Caco-2 (cell line): ENCODE measurements around the gene RSBN1. TPM values are rescaled to one million over a fixed set of nuclear protein-coding genes. Genes with fewer than 3 reads are reported as not detected.

Source experiments
- BruUV-seq: library from RNA; stranded (reverse); fragments of 400-500 nt; replicated peaks from 2 replicates; lab custom pipeline; 2021; lab: Mats Ljungman, UMichigan
- CTCF ChIA-PET: fragments of 300-600 bp; sonication (Branson Sonifier 250); formaldehyde crosslinking; loops from one replicate; lab custom pipeline; 2022; ENCODE audit warnings: antibody characterized with exemption; lab: Charles Lee
- POLR2A ChIA-PET: fragments of 300-600 bp; sonication (Branson Sonifier 250); formaldehyde crosslinking; loops from one replicate; lab custom pipeline; 2022; ENCODE audit warnings: antibody characterized with exemption; lab: Charles Lee
- DNase-seq, 2 experiments: peaks; one replicate each; pipeline versions ENCODE4 v3.0.0 to v3.0.0-alpha.2; 2020 to 2022
- H3K27me3 ChIP-seq: replicated peaks from 2 replicates; pipeline ENCODE4 v1.6.0; 2011; ENCODE audit warnings: low read length; ENCODE audit not compliant: control insufficient read depth, insufficient read depth
- H3K36me3 ChIP-seq: 2 replicates; pipeline ENCODE4 v1.5.1; 2011; ENCODE audit warnings: low read length; ENCODE audit not compliant: control insufficient read depth, insufficient read depth
- H3K4me1 ChIP-seq: fragments of 250-450 bp; sonication (Bioruptor Pico); 2 replicates; pipeline ENCODE4 v1.5.1; 2020; ENCODE audit warnings: mild to moderate bottlenecking
- H3K4me3 ChIP-seq: 2 replicates; pipeline ENCODE4 v1.5.1; 2011; ENCODE audit warnings: low read depth, mild to moderate bottlenecking, control low read depth, low read length
- H3K9me3 ChIP-seq: fragments of 250-450 bp; sonication (Bioruptor Pico); 2 replicates; pipeline ENCODE4 v1.5.1; 2020; ENCODE audit warnings: mild to moderate bottlenecking, moderate library complexity
- H3K27ac Mint-ChIP-seq: one replicate; pipeline ENCODE4 v1.8.0; 2022; ENCODE audit warnings: mixed read lengths; ENCODE audit not compliant: unreplicated experiment
- H3K27me3 Mint-ChIP-seq: one replicate; pipeline ENCODE4 v1.8.0; 2022; ENCODE audit warnings: mixed read lengths; ENCODE audit not compliant: insufficient read depth, unreplicated experiment
- H3K36me3 Mint-ChIP-seq: one replicate; pipeline ENCODE4 v1.8.0; 2022; ENCODE audit warnings: mild to moderate bottlenecking, mixed read lengths; ENCODE audit not compliant: insufficient read depth, unreplicated experiment
- H3K4me1 Mint-ChIP-seq: one replicate; pipeline ENCODE4 v1.8.0; 2022; ENCODE audit warnings: low read depth, mixed read lengths; ENCODE audit not compliant: unreplicated experiment
- H3K4me3 Mint-ChIP-seq: one replicate; pipeline ENCODE4 v1.8.0; 2022; ENCODE audit warnings: mild to moderate bottlenecking, moderate library complexity, mixed read lengths; ENCODE audit not compliant: unreplicated experiment
- H3K9me3 Mint-ChIP-seq: one replicate; pipeline ENCODE4 v1.8.0; 2022; ENCODE audit warnings: mixed read lengths; ENCODE audit not compliant: unreplicated experiment
- intact Hi-C: fragments of 100-400 bp; cut with micrococcal nuclease; formaldehyde crosslinking; loops from one replicate; pipeline ENCODE4 v1.10.0; 2022; ENCODE audit not compliant: unreplicated experiment
- total RNA-seq: library from RNA; stranded (reverse); gene quantifications from 2 replicates; pipeline ENCODE4 v1.2.3, GENCODE V29; 2022
- TF ChIP-seq, protein P1 (sequence below), 2 experiments: fragments of 200-600 bp in 1 of 2; IDR thresholded peaks; 1 replicate in 1 of 2; 2 replicates in 1 of 2; pipeline versions ENCODE4 v1.5.1 to v1.8.0; 2011 to 2022; ENCODE audit warnings: antibody characterized with exemption in 1 of 2, control low read depth in 1 of 2, inconsistent platforms in 1 of 2, low read depth in 1 of 2, low read length in 1 of 2, mild to moderate bottlenecking in 1 of 2, moderate library complexity in 1 of 2; ENCODE audit not compliant: insufficient read depth in 1 of 2, severe bottlenecking in 1 of 2, unreplicated experiment in 1 of 2

RSBN1 gene
- total RNA-seq, 1 experiment from 2014 or later = 7.3 TPM

DNA sequence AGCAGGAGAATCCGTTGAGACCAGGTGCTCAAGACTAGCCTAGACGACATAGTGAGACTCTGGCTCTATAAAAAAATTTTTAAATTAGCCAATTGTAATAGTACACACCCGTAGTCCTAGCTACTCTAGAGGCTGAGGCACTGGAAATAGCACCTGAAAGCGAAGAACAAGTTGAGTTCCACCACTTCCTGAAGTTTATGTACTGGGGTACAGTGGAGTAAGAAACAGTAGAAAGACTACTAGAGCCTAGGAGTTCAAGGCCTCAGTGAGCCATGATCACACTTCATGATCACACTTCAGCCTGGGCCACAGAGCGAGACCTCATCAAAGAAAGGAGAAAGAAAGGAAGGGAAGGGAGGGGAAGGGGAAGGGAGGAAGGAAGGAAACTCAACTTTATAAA lies 19.8 kb downstream of the RSBN1 start:
- Mint-ChIP-seq H3K36me3 (peaks cover 21% of the 10 kb centered on the region), H3K27ac (no peak overlapping the region), H3K9me3 (no peaks in the 10 kb centered on the region), H3K4me3 (no peak overlapping the region), H3K27me3 (no peaks in the 10 kb centered on the region), H3K4me1 (peaks cover 17% of the 10 kb centered on the region)
- Histone ChIP-seq H3K4me1 (peaks cover 19% of the 10 kb centered on the region), H3K4me3 (no peak overlapping the region), H3K27me3 (no peaks in the 10 kb centered on the region), H3K36me3 (no peaks in the 10 kb centered on the region; the same call in 1 of the 2 replicates), H3K9me3 (no peaks in the 10 kb centered on the region)
- ChIA-PET CTCF (no interaction called here), POLR2A (no interaction called here)
- intact Hi-C loops = no loop called here
- TF ChIP-seq, protein P1, sequence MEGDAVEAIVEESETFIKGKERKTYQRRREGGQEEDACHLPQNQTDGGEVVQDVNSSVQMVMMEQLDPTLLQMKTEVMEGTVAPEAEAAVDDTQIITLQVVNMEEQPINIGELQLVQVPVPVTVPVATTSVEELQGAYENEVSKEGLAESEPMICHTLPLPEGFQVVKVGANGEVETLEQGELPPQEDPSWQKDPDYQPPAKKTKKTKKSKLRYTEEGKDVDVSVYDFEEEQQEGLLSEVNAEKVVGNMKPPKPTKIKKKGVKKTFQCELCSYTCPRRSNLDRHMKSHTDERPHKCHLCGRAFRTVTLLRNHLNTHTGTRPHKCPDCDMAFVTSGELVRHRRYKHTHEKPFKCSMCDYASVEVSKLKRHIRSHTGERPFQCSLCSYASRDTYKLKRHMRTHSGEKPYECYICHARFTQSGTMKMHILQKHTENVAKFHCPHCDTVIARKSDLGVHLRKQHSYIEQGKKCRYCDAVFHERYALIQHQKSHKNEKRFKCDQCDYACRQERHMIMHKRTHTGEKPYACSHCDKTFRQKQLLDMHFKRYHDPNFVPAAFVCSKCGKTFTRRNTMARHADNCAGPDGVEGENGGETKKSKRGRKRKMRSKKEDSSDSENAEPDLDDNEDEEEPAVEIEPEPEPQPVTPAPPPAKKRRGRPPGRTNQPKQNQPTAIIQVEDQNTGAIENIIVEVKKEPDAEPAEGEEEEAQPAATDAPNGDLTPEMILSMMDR (IDR thresholded peaks at IDR 0.05; ENCODE audit: insufficient read depth in 1 of 2, low read depth in 1 of 2, low read length in 1 of 2, severe bottlenecking in 1 of 2, unreplicated experiment in 1 of 2) = no peak
- no TSS peak for BruUV-seq
- DNase-seq = no peak

- no peak overlapping the region for H3K27ac Mint-ChIP-seq
- DNase-seq = no peak
- H3K4me3 ChIP-seq = no peak overlapping the region
- H3K27me3 ChIP-seq = no peaks in the 10 kb centered on the region
- H3K9me3 Mint-ChIP-seq = no peaks in the 10 kb centered on the region
- H3K4me1 ChIP-seq = peaks cover 31% of the 10 kb centered on the region
- H3K4me1 Mint-ChIP-seq = peaks cover 13% of the 10 kb centered on the region
- ChIA-PET CTCF (interaction anchor here (0.6 to 0.7 kb wide), 2 partner anchors 23 to 30 kb away, joined by 3 read pairs; partner anchors contain the start of gene RSBN1), POLR2A (no interaction called here)
- no TSS peak for BruUV-seq
- H3K36me3 ChIP-seq = no peaks in the 10 kb centered on the region; the same call in 1 of the 2 replicates
- TF ChIP-seq, protein P1 (IDR thresholded peaks at IDR 0.05; ENCODE audit: insufficient read depth in 1 of 2, low read depth in 1 of 2, low read length in 1 of 2, severe bottlenecking in 1 of 2, unreplicated experiment in 1 of 2) = no peak
- no peak overlapping the region for H3K4me3 Mint-ChIP-seq
- H3K9me3 ChIP-seq = no peaks in the 10 kb centered on the region
- H3K36me3 Mint-ChIP-seq = peaks cover 16% of the 10 kb centered on the region
- intact Hi-C loops = no loop called here
- no peaks in the 10 kb centered on the region for H3K27me3 Mint-ChIP-seq
Observed at GRCh38 chr1:113788802-113789201, 23.5 kb downstream of the RSBN1 start.

DNA sequence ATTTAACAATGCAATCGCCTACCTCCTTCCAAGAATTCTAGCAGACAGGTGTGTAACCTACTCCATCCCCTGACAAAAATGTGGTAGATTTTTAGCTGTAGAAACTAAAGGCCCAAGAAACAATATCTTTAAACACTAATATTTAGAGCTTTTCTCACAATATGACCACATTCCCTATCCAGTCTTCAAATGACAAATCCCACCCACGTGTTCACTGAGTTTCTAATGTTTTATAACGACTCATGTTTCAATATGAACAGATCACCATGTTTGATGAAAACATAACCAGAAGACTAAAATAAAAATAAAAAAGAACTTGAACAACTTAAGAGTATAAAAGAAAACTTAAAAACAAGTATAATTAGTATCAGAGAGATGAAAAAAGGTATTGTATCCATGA lies 24.6 kb downstream of the RSBN1 start:
- Histone ChIP-seq H3K9me3 (no peaks in the 10 kb centered on the region), H3K4me3 (no peak overlapping the region), H3K27me3 (no peaks in the 10 kb centered on the region), H3K36me3 (no peaks in the 10 kb centered on the region; the same call in 1 of the 2 replicates), H3K4me1 (peaks cover 31% of the 10 kb centered on the region)
- Mint-ChIP-seq H3K4me3 (no peak overlapping the region), H3K27me3 (no peaks in the 10 kb centered on the region), H3K36me3 (peaks cover 12% of the 10 kb centered on the region), H3K27ac (no peak overlapping the region), H3K9me3 (no peaks in the 10 kb centered on the region), H3K4me1 (peaks cover 11% of the 10 kb centered on the region)
- intact Hi-C loops = no loop called here
- POLR2A ChIA-PET = no interaction called here
- CTCF ChIA-PET = interaction anchor here (0.5 kb wide), 1 partner anchor 75 kb away, joined by 5 read pairs; no protein-coding TSS in a partner anchor
- BruUV-seq = no TSS peak
- TF ChIP-seq, protein P1 (IDR thresholded peaks at IDR 0.05; ENCODE audit: insufficient read depth in 1 of 2, low read depth in 1 of 2, low read length in 1 of 2, severe bottlenecking in 1 of 2, unreplicated experiment in 1 of 2) = no peak
- no peak for DNase-seq
